Endothelial cell of umbilical vein (primary cell): ENCODE results near the gene DCAF12. TPM values are rescaled to one million over a fixed set of nuclear protein-coding genes. Genes with fewer than 3 reads are reported as not detected.

Experiments
- BruUV-seq: library from RNA; stranded (reverse); fragments of 400-500 nt; replicated peaks from 2 replicates; lab custom pipeline; 2021; lab: Mats Ljungman, UMichigan
- CTCF ChIA-PET: fragments of 300-600, 350-600 bp; sonication (Branson Sonifier 250); formaldehyde crosslinking; loops from one replicate; lab custom pipeline; 2021; ENCODE audit warnings: antibody characterized with exemption, inconsistent platforms; lab: Charles Lee
- POLR2A ChIA-PET: fragments of 300-600, 350-600 bp; sonication (Branson Sonifier 250); formaldehyde crosslinking; loops from one replicate; lab custom pipeline; 2021; ENCODE audit warnings: antibody characterized with exemption, inconsistent platforms; lab: Charles Lee
- DNase-seq: peaks from one replicate; pipeline ENCODE4 v3.0.0-alpha.2; 2011; ENCODE audit warnings: low read depth, low spot score
- FAIRE-seq: peaks from 2 replicates; lab custom pipeline; 2011; peaks lifted over from hg19 to GRCh38; lab: Jason Lieb, UNC
- H2AFZ ChIP-seq: 2 replicates; pipeline ENCODE4 v1.6.0; 2012; ENCODE audit warnings: low read depth, low read length, control low read depth, inconsistent platforms
- H3K27ac ChIP-seq: 2 replicates; pipeline ENCODE4 v1.5.1; 2011; ENCODE audit warnings: low read depth, mild to moderate bottlenecking, control low read depth, low read length, moderate library complexity; ENCODE audit not compliant: insufficient read depth
- H3K27me3 ChIP-seq, 2 experiments: 2 replicates each; pipeline versions ENCODE4 v1.6.0 to v1.6.1; 2011; ENCODE audit warnings: low read length in 2 of 2, mixed read lengths in 1 of 2; ENCODE audit not compliant: control insufficient read depth in 2 of 2, insufficient read depth in 2 of 2
- H3K36me3 ChIP-seq, 2 experiments: 2 replicates in 1 of 2; 3 replicates in 1 of 2; pipeline ENCODE4 v1.5.1; 2011; ENCODE audit warnings: low read length in 2 of 2, mild to moderate bottlenecking in 1 of 2, moderate library complexity in 1 of 2; ENCODE audit not compliant: control insufficient read depth in 2 of 2, insufficient read depth in 2 of 2; ENCODE audit errors: extremely low read depth in 1 of 2
- H3K4me1 ChIP-seq: 3 replicates; pipeline ENCODE4 v1.5.1; 2011; ENCODE audit warnings: mild to moderate bottlenecking, low read length; ENCODE audit not compliant: control insufficient read depth, insufficient read depth; ENCODE audit errors: extremely low read depth
- H3K4me2 ChIP-seq: 2 replicates; pipeline ENCODE4 v1.6.1; 2011; ENCODE audit warnings: low read length, control low read depth, mixed read lengths; ENCODE audit not compliant: insufficient read depth
- H3K4me3 ChIP-seq, 3 experiments: fragments of 200-600 bp in 1 of 3; sonication (generic), shearing (Covaris generic) in 1 of 3; replicated peaks in 1 of 3; 2 replicates each; pipeline ENCODE4 v1.5.1; 2011 to 2016; ENCODE audit warnings: control low read depth in 3 of 3, low read length in 3 of 3, mild to moderate bottlenecking in 2 of 3, inconsistent platforms in 1 of 3, low read depth in 1 of 3, moderate library complexity in 1 of 3; ENCODE audit not compliant: insufficient read depth in 1 of 3
- H3K79me2 ChIP-seq: 2 replicates; pipeline ENCODE4 v1.6.0; 2012; ENCODE audit warnings: low read length, inconsistent platforms; ENCODE audit not compliant: control insufficient read depth, insufficient read depth
- H3K9ac ChIP-seq: replicated peaks from 2 replicates; pipeline ENCODE3; 2011; ENCODE audit warnings: low read length, control low read depth; ENCODE audit not compliant: insufficient read depth; ENCODE audit errors: extremely low read depth
- H3K9me1 ChIP-seq: replicated peaks from 3 replicates; pipeline ENCODE4 v1.6.0; 2011; ENCODE audit warnings: mild to moderate bottlenecking, low read length; ENCODE audit not compliant: control insufficient read depth, insufficient read depth; ENCODE audit errors: extremely low read depth
- H3K9me3 ChIP-seq: replicated peaks from 2 replicates; pipeline ENCODE4 v1.5.1; 2012; ENCODE audit warnings: low read length, inconsistent platforms; ENCODE audit not compliant: control insufficient read depth, insufficient read depth
- H4K20me1 ChIP-seq: replicated peaks from 2 replicates; pipeline ENCODE3; 2011; ENCODE audit warnings: mild to moderate bottlenecking, low read length; ENCODE audit not compliant: control insufficient read depth, insufficient read depth; ENCODE audit errors: extremely low read depth
- CTCF ChIP-seq, 2 donors: IDR thresholded peaks; 1 replicate in 1 of 2; 2 replicates in 1 of 2; pipeline ENCODE4 v1.5.1; 2011; ENCODE audit warnings: low read length in 2 of 2, mild to moderate bottlenecking in 2 of 2, moderate library complexity in 2 of 2, control low read depth in 1 of 2, inconsistent platforms in 1 of 2, low read depth in 1 of 2; ENCODE audit not compliant: insufficient read depth in 1 of 2; ENCODE audit errors: extremely low read depth in 1 of 2
- EZH2 ChIP-seq: IDR thresholded peaks from 2 replicates; pipeline ENCODE4 v1.6.1; 2012; ENCODE audit warnings: borderline replicate concordance, low read depth, mild to moderate bottlenecking, moderate library complexity, low read length, inconsistent platforms; ENCODE audit not compliant: severe bottlenecking
- FOS ChIP-seq: IDR thresholded peaks from 2 replicates; pipeline ENCODE4 v1.6.1; 2011; ENCODE audit warnings: mild to moderate bottlenecking, low read length, moderate library complexity, borderline replicate concordance; ENCODE audit not compliant: insufficient read depth
- GATA2 ChIP-seq: IDR thresholded peaks from 2 replicates; pipeline ENCODE4 v1.7.0; 2011; ENCODE audit warnings: low read depth, mild to moderate bottlenecking, moderate library complexity, mixed read lengths, low read length; ENCODE audit not compliant: insufficient read length, insufficient read depth
- JUN ChIP-seq: IDR thresholded peaks from 2 replicates; pipeline ENCODE4 v1.6.1; 2011; ENCODE audit warnings: borderline replicate concordance, low read depth; ENCODE audit not compliant: insufficient read length, insufficient read depth
- MYC ChIP-seq: IDR thresholded peaks from one replicate; pipeline ENCODE4 v1.6.1; 2011; ENCODE audit warnings: mild to moderate bottlenecking, low read depth, low read length
- POLR2A ChIP-seq: IDR thresholded peaks from 2 replicates; pipeline ENCODE4 v1.6.1; 2012; ENCODE audit warnings: low read depth, mild to moderate bottlenecking, control low read depth, low read length
- POLR2AphosphoS5 ChIP-seq: IDR thresholded peaks from 2 replicates; pipeline ENCODE4 v1.6.1; 2012; ENCODE audit warnings: low read depth, mild to moderate bottlenecking, control low read depth, low read length, moderate library complexity; ENCODE audit not compliant: insufficient read depth
- dilution Hi-C: fragments of 300-500 bp; cut with MboI; formaldehyde crosslinking; loops from one replicate; pipeline ENCODE4 v1.15.0; 2019; ENCODE audit warnings: low sequenced_read_pairs; ENCODE audit not compliant: extremely low pct_ligation_motif_present
- intact Hi-C: fragments of 100-400 bp; cut with micrococcal nuclease; formaldehyde crosslinking; loops from one replicate; pipeline ENCODE4 v1.10.0; 2022
- polyA plus RNA-seq, 4 experiments: library from polyadenylated mRNA; depleted of rRNA in 3 of 4; stranded (reverse) in 3 of 4; unstranded in 1 of 4; fragments of >200 nt; gene quantifications; 2 replicates each; pipeline versions ENCODE4 v1.2.1 to v1.2.3, GENCODE V29; 2011 to 2012; ENCODE audit warnings: missing spikeins in 1 of 4
- total RNA-seq: library from RNA; stranded (reverse); gene quantifications from 2 replicates; pipeline ENCODE4 v1.2.3, GENCODE V29; 2021
- TF ChIP-seq, protein P1 (sequence below): IDR thresholded peaks from 2 replicates; pipeline ENCODE4 v1.6.1; 2011; ENCODE audit not compliant: insufficient read depth, insufficient read length

Gene DCAF12
- total and polyA plus RNA-seq, 2 donors (not counting 3 experiments of a cell fraction or from before 2014, with no cell fraction given) = 26.2 to 28.4 TPM

- Histone ChIP-seq H3K9me3 (no peaks in the 10 kb centered on the region), H3K4me2 (no peak overlapping the region), H3K4me1 (no peaks in the 10 kb centered on the region), H3K36me3 (no peaks in the 10 kb centered on the region), H3K27ac (no peak overlapping the region), H3K27me3 (peaks cover 0 to 2% of the 10 kb centered on the region in 2 experiments), H3K79me2 (no peaks in the 10 kb centered on the region), H4K20me1 (no peaks in the 10 kb centered on the region), H3K4me3 (no peak overlapping the region), H2AFZ (no peak overlapping the region), H3K9ac (no peak overlapping the region), H3K9me1 (no peaks in the 10 kb centered on the region)
- no peak for FAIRE-seq
- BruUV-seq = no TSS peak
- ChIA-PET POLR2A (no interaction called here), CTCF (interaction anchor here (1.0 to 2.0 kb wide), 3 partner anchors 9 to 31 kb away, joined by 3 to 7 read pairs (median 5); no protein-coding TSS in a partner anchor)
- intact Hi-C loops (no loop called here), dilution Hi-C loops (no loop called here)
- DNase-seq = peak; percentile 62
- no peak for TF ChIP-seq GATA2
- no peak for TF ChIP-seq POLR2A
- TF ChIP-seq EZH2 = no peak
These were observed 16.6 kb upstream of the DCAF12 start for GRCh38 chr9:34143116-34143515.

GRCh38 chr9:34140853-34141252 is 14.4 kb upstream of the DCAF12 start:
- dilution Hi-C loops = no loop called here

More at GRCh38 chr9:34140853-34141252, 14.4 kb upstream of the DCAF12 start:
- Histone ChIP-seq H3K79me2 (no peaks in the 10 kb centered on the region), H2AFZ (no peak overlapping the region), H3K4me1 (no peaks in the 10 kb centered on the region), H3K9me1 (no peaks in the 10 kb centered on the region), H4K20me1 (no peaks in the 10 kb centered on the region), H3K4me3 (no peak overlapping the region), H3K27ac (no peak overlapping the region), H3K9ac (no peak overlapping the region), H3K27me3 (no peaks in the 10 kb centered on the region), H3K4me2 (no peak overlapping the region), H3K36me3 (no peaks in the 10 kb centered on the region), H3K9me3 (no peaks in the 10 kb centered on the region)
- FAIRE-seq (no peak), DNase-seq (no peak)
- POLR2A ChIA-PET = no interaction called here
- no peak for TF ChIP-seq CTCF (IDR thresholded peaks at IDR 0.05; ENCODE audit: extremely low read depth in 1 of 2, insufficient read depth in 1 of 2, low read depth in 1 of 2, low read length in 2 of 2)
- no peak for TF ChIP-seq POLR2A
- TF ChIP-seq, protein P1, sequence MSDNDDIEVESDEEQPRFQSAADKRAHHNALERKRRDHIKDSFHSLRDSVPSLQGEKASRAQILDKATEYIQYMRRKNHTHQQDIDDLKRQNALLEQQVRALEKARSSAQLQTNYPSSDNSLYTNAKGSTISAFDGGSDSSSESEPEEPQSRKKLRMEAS = no peak
- no peak for TF ChIP-seq EZH2
- no peak for TF ChIP-seq FOS
- no peak for TF ChIP-seq POLR2AphosphoS5
- no peak for TF ChIP-seq GATA2
- no peak for TF ChIP-seq MYC
- no peak for TF ChIP-seq JUN
- intact Hi-C loops = no loop called here
- CTCF ChIA-PET = interaction anchor here (2.4 kb wide), 1 partner anchor 112 kb away, joined by 10 read pairs; no protein-coding TSS in a partner anchor
- BruUV-seq = no TSS peak
